GM19372 (cell line): ENCODE measurements around the gene HSPA6.
A peak's percentile ranks its signal among the peaks of the same experiment; 100 is the strongest.
"Not testable (repeated sequence)": the region's sequence is repeated elsewhere in the genome, so short reads cannot be mapped to it uniquely, and the experiment has no call there.

Experiments
- ATAC-seq: cut with Tn5 transposase; IDR thresholded peaks from one replicate; pipeline ENCODE4 v1.9.1; 2021; ENCODE audit warnings: mild to moderate bottlenecking, low read depth, moderate library complexity; ENCODE audit not compliant: unreplicated experiment

Gene HSPA6

DNA sequence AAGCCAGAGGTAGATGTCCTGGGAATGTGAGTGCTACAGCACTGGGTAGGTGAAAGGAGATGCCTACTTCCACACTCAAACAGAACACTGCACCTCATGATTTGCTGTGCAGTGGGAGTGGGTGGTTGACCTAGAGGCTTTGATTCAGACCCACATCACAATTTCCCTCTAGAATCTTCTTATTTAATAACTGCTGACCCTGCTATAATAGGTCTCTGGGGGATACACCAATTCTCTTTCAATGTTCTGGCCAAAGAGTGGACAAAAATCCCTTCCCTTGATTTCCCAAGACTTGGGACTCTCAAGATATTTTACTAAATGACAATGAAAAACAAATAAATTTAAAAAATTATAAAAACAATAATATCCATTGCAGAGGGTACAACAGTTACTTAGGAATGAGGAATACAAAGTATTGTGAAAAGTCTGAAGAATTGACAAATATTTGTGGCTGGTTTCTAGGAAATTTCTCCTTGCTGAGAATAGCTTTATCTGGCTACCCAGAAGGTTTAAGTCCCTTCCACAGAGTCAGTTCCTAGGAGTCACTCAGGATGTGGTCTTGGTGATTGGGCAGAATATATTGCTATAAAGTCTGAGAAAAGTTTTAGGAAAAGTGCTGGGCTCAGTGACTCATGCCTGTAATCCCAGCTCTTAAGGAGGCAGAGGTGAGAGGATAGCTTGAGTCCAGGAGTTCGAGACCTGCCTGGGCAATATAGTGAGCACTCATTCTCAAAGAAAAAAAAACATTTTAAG is 21.5 kb upstream of the HSPA6 start:
- ATAC-seq, result no peak

DNA sequence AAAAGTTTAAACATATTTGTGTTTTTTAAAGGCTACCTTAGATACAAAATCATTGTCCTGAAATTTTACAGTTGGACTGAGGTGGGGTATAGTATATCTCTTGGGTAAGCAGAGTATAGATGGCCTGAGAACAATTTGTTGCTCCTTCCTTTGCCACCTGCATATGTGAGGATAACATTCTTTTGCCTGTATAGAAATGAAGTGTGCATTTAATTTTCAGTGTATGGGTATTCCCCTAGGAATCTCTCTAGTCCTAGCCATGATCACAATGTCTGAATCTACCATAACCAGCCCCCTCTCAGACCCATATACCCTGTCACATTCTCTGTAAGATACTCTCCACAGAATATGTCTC is 21.0 kb upstream of the HSPA6 start:
- ATAC-seq, result no peak

GRCh38 chr1:161505686-161506085 is 18.7 kb upstream of the HSPA6 start:
- ATAC-seq, result no peak

DNA sequence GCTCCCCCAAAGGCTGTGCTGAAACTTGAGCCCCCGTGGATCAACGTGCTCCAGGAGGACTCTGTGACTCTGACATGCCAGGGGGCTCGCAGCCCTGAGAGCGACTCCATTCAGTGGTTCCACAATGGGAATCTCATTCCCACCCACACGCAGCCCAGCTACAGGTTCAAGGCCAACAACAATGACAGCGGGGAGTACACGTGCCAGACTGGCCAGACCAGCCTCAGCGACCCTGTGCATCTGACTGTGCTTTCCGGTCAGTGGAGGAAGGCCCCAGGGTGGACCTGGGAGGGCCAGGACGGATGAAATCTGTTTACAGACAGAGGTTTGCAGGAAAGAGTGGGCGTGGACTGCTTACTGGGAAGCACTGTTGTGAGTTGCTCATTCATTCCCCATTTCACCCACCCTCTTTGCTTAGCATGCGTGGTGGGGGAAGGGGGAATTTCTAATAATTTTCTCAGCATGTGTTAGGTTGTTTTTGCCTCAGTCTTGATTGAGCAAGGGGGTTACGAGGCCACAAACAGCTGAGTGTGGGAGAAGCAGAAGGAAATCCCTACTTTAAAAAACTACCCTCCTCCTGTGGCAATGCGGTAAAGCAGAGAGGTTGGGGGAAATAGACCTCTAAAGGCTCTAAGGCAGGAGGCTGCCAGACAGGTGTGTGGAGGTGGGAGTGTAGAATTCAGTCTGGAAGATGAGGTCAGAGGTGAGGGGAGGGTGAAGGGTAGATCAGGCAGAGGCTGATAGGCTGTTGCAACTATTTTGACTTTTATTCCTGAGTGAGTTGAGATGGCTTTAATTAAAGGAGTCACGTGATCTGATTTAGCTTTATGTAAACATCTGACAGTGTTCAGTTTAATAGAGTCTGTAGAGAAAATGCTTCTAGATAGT is 17.8 kb upstream of the HSPA6 start:
- no peak for ATAC-seq

DNA sequence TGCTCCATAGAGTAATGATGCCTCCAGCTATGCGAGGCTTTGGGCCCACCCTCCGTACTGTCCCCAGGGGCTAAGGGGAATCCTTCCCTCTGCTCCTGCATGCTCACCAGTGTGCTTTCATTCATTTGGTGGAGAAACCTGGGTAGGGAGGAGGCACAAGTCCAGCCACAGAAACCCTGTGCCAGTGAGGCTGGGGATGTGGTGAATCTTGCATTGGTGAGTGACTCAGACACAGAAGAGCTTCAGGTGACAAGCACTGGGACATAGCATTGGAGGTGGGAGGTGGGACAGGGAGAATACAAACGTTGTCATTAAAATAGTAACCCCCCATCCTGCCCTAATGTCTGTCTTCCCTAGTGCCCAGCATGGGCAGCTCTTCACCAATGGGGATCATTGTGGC is 13.9 kb upstream of the HSPA6 start:
- ATAC-seq, result no peak

- no peak for ATAC-seq
Observed at GRCh38 chr1:161511018-161511755, 13.2 kb upstream of the HSPA6 start.

- ATAC-seq, result no peak
Observed at GRCh38 chr1:161511756-161512060, 12.6 kb upstream of the HSPA6 start.

- ATAC-seq, result not testable (repeated sequence)
Observed at GRCh38 chr1:161512636-161513447, 11.5 kb upstream of the HSPA6 start.

DNA sequence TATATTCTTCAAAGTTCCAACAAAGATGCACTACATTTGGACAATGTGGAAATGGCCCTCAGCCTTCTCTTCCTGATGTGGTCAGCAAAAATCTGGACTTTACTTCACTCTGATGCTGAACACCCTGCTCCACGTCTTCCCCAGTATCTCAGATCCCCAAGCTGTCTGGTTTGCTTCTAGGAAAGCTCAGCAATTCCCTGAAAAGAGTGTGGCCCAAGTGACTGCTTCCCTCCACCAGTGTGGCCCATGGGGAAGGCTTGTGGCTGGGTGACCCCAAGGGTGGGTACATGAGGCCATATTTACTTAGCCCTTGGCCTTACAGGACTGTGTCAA is 10.9 kb upstream of the HSPA6 start:
- not testable (repeated sequence) for ATAC-seq

DNA sequence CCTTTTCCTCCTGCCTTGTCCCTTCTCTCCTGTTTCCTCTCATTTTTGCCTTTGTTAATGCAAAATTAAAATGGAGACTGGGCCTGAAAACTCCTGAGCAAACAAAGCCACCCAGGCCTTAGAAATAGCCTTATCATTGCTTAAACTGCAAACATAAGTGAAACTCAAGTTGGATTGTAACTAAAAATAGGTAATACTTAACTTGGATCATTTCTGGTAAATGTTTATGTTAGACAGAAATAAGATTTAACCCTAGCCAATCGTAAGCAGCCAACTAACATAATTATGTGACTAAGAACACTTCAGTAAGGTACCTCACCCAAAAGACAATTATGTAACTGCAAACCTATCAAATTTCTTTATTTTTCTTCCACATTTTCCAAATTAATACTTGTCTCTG is 10.4 kb upstream of the HSPA6 start:
- not testable (repeated sequence) for ATAC-seq

DNA sequence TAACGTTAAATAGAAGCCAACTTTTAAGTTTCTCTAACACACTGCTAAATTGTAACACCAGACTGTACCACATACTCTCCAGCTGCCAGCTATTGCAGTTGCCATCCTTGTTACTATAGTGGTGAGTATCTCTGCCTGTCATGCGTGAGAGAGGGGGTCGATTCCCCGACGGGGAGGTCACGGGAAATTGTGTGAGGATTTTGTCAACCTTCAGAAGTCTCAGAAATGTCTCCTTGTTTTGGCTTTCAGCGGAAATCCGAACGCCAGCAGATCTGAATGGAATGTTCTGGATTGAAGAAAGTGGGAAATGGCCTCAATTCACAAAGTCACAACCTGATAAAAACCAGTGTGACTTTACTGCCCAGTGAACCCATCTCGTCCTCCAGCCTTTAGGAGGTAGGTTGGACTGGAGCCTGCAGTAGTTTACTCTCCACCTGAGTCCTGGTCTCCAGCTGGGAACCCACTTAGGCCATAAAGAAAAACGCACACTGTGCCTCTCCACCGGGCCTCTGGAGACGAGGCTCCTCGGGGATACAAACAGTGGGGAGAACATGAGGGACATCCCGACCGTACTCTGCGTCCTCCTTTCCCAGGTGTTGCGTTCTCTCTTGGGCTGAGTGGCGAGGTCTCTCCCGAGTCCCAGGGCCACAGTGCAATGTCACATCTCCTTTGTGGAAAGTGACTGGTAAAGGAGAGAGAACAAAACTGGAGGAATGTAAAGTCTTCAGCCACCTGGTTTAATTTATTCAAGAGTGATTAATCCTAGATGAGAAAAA is 1.1 kb upstream of the HSPA6 start:
- ATAC-seq, result peak; percentile 12

- ATAC-seq, result peak; percentile 21
Observed at GRCh38 chr1:161524742-161525291, 477 bp downstream of the HSPA6 start.

DNA sequence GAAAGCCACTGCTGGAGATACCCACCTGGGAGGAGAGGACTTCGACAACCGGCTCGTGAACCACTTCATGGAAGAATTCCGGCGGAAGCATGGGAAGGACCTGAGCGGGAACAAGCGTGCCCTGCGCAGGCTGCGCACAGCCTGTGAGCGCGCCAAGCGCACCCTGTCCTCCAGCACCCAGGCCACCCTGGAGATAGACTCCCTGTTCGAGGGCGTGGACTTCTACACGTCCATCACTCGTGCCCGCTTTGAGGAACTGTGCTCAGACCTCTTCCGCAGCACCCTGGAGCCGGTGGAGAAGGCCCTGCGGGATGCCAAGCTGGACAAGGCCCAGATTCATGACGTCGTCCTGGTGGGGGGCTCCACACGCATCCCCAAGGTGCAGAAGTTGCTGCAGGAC is 981 bp downstream of the HSPA6 start:
- ATAC-seq, result not testable (repeated sequence)

- not testable (repeated sequence) for ATAC-seq
Observed at GRCh38 chr1:161525918-161526317, 1.6 kb downstream of the HSPA6 start.

- ATAC-seq, result not testable (repeated sequence)
Observed at GRCh38 chr1:161528550-161528949, 4.2 kb downstream of the HSPA6 start.

DNA sequence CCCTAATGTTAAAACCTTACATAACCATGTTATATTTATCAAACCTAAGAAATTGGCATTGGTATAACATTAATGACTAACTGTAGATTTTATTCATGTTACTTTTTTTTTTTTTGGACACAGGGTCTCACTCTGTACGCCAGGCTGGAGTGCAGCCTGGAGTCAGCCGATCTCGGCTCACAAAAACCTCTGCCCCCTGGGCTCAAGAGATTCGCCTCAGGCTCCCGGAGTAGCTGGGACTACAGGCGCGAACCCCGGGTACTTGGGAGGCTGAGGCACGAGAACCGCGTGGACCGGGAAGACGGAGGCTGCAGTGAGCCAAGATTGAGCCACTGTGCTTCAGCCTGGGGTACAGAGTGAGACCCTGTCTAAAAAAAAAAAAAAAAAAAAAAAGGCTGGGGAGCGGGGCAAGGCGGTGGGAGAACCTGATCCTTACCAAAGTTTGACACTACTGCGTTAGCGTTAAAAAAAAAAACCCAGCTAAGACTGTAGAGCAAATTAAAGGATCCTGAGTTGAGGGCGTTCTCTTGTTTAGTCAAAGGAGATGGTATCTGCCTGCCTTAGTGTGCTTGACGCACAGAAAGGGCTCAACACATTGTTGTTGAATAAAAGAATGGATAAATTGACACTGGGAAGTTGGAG is 5.2 kb downstream of the HSPA6 start:
- not testable (repeated sequence) for ATAC-seq

GRCh38 chr1:161530158-161530557 is 5.8 kb downstream of the HSPA6 start:
- peak; percentile 28 for ATAC-seq

DNA sequence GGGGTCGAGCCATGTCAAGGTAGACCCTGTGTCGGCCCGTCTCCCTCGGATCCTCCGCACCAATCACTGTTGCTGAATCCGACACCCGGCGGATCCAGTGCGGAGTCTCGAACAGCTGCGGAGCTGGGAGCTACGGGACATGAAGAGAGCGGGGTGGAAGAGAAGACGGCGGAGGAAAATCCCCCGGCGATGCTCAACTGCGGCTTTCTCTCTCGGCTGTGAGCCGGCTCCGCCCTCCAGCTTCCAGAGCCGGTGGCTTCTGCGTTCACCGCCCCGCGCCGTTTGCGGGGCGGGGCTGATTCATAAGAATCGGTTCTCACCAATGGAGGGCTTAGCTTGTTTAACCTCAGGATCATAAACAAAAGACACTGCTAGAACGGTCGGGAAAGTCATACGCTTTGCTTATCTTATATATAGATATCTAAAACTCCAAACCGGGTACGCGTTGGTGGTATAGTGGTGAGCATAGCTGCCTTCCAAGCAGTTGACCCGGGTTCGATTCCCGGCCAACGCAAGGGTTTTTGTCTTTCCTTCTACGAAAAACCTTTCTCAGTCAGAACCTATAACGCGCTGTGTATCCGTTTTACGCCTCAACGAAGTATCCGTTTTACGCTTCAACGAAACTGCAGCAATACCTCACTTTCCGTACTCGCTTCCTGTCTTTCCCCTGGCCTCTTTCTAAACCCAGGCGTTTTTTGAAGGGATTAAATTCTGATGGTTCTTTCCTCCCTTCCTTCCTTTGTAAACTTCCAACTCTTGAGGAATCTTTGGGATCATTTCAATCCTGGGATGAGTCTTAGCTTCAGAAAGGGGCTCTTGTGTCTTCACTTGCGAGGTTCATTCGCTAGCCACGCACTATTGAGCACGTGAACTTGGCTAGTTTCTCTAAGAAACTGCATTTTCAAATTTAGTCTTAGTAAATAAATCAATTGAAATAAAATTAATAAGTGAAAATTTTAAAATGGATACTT is 6.6 kb downstream of the HSPA6 start:
- ATAC-seq, result peak; percentile 66
